Kidney glomerular epithelial cell (primary cell): Measurements from ENCODE around the gene RAB27A.
A peak's percentile ranks its signal among the peaks of the same experiment; 100 is the strongest.
"Not testable (repeated sequence)": the region's sequence is repeated elsewhere in the genome, so short reads cannot be mapped to it uniquely, and the experiment has no call there.

Source experiments
- DNase-seq: peaks from one replicate; lab custom pipeline; 2025; lab: John Stamatoyannopoulos, UW

Gene RAB27A

DNA sequence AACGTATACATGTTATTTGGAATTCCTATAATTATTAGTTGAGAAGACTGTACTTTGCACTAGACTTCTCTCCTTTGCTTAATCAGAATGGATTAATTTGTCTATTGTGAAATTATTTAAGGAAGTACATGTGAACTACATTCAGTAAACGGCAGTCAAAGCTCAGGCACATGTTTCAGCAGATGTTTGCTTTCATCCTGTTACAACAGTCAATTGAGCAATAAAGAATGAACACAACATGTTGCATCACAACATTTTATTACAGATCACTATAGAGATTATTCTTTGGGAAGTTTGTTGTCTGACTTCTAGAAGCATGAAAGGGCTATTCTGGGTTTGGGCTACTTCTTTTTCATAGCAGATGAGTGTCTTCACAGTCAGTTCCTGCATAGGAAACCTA lies 39.2 kb downstream of the RAB27A start:
- no peak for DNase-seq

DNA sequence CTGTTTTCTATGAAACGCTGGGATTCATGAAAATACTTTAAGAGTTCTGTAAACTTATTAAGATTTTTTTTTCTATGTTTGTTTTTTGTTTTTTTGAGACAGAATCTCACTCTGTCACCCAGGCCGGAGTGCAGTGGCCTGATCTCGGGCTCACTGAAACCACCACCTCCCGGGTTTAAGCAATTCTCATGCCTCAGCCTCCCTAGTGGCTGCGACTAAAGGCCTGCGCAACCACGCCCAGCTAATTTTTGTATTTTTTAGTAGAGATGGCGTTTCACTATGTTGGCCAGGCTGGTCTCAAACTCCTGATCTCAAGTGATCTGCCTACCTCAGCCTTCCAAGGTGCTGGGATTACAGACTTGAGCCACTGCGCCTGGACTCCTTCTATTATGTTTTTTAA lies 39.7 kb downstream of the RAB27A start:
- DNase-seq, result not testable (repeated sequence)

DNA sequence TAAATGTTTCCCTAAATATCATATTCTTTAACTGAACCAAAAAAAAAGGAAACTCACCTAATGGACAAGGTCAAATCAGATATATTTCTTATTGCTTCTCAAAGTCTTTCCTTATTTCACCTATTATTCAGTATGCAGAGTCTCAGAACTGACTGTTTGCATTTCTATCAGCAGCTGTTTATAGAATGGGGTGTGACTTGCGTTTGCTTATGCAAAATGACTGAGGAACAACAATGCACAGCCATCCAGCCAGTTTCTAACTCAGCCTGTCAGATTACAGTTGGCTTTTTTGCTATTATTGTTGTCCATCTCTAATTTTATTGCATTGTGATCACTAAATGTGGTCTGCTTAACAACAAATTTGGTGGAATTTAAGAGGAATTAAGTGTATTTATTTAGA lies 40.7 kb downstream of the RAB27A start:
- no peak for DNase-seq

GRCh38 chr15:55247766-55248427 lies 41.7 kb downstream of the RAB27A start:
- no peak for DNase-seq

DNA sequence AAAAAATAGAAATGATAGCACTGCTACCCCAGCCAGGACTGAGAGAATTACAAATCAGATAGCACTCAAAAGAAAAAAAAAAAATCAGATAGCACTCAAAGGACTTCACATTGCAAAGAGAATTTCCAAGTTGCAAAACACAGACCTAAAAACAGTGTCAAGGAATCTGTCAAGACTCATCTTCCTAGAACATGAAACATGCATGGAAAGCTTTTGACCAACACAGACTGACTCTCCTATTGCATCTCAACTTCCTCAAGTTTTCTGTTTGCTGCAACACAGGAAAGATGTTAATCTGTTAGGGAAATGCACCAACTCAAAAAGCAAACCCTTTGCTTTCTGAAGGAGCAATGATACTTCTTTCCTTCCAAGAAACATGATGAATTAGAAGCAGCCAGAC lies 42.3 kb downstream of the RAB27A start:
- no peak for DNase-seq

DNA sequence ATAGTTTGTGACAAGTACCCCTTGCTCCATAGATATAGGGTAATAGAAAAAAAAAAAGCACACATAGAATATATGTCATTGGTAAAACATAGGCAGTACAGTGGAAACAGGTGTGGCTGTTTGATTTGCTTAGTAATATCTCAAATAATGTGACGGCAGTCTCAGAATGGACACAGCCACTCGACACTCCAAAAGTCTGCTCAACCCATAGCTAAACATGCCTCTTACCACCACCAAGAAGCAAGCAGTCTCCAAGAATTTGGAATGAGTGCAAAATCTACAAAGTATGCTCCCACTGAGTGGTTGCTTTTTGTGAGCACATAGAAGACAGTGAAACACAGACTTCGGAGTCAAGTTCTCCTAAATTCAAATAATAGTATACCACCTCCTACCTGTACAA lies 43.0 kb downstream of the RAB27A start:
- no peak for DNase-seq

GRCh38 chr15:55245059-55245458 lies 44.6 kb downstream of the RAB27A start:
- DNase-seq, result no peak

DNA sequence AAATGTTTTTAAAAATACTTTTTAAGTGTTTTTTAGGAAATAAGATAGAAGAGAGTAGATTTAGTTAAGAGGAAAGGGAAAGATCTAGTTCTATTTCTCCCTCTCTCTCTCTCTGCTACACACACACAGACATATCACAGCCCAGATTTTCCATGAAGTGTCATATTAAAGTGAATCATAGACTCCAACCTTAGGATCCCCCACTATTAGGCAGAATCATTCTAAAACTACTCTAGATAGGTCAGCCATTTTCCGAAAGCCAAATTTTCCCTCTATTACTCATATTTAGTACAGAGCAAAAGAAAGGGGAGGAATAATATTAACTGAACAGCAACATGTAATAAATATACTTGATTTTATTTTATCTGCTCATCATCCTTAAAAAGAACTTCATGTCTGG lies 47.7 kb downstream of the RAB27A start:
- peak; percentile 18 for DNase-seq

- no peak for DNase-seq
Observed at GRCh38 chr15:55241186-55241585, 48.4 kb downstream of the RAB27A start.

DNA sequence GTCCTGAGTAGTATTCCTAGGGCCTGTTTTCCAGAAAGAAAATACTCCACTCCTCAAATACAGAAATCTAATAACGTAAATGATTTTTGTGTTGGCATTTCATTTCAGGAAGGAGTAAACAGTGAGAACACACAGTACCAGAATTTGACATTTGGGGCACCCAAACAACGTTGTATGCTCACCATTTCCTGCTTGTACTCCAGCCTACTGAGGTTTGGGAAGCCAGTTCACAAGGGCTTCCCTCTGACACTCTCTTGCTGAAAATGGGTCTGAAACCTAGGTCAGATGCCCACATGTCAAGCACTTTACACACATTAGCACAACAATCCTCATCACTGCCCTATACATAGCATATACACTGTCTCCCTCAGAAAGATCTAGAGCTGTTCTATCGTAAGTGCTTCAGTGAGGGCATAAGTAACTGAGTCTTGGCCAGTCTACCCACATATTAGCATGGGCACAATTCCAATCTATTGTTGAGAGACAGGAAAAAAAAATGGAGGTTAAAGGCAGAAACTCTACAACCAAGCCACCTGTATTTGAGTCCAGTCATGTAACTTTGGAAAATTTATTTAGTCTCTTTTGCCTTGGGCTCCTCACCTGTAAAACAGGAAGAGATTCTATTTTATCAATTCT lies 49.4 kb downstream of the RAB27A start:
- DNase-seq, result no peak

- no peak for DNase-seq
Observed at GRCh38 chr15:55239440-55240124, 50.0 kb downstream of the RAB27A start.

- DNase-seq, result no peak
Observed at GRCh38 chr15:55238877-55239276, 50.7 kb downstream of the RAB27A start.

DNA sequence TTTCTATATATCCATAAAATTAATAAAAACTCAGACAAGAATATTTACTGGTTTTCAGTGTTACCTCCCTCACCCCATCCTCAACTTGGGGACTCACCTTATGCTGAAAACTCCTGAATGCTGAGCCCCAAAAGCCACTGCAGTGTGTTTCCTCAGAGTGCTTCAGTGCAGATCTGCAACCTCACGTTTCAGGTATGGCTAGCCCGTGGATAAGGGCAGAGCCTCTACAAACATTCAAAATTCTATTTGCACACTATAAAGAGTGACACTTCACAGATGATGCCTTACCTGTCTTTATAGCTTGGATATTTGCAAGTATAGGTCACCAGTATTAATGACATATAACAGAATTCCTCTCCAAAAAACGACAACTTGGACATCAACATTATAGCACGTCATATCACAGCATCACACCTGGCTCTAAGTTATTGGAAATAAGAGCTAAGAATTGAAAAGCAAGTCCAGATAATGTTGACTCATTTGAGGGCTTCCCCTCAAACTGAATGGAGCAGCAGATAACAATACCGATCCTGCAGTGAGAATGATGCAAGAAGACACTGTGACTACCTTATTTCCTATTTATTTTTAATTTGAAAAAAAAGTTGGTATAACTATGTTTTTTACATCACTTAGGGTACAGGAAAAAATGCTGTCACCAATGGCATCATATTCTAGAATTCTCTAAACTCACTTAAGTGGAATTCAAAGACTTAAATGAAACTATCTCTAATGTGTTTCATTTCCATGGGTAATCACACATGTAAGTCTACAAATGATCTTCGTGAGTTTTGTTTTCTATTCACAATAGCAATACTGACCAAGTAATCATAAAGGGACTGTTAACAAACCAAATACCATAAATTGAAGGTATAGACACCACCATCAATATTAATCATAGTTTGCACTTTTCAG lies 52.1 kb downstream of the RAB27A start:
- no peak for DNase-seq

- no peak for DNase-seq
Observed at GRCh38 chr15:55235546-55236036, 54.0 kb downstream of the RAB27A start.

- no peak for DNase-seq
Observed at GRCh38 chr15:55234800-55235104, 54.9 kb downstream of the RAB27A start.

- no peak for DNase-seq
Observed at GRCh38 chr15:55234104-55234799, 55.4 kb downstream of the RAB27A start.

DNA sequence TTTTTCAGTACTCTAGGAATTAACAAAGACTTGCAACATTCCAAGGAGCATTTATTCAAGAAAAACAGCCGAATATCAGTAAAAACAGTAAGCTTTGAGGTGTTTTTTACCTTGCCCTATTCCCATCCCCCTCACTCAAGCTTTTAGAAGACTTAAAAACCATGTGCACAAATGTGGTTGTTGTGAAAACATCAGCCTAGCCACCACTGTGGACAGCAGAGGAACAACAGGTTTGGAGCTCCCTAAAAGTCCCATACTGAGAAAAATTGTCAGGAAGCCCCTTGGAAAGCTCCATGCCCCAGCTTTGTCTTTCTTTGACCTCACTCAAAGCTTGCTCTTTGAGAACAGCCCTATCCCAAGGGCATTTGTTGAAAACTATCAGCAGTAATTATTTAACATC lies 58.2 kb downstream of the RAB27A start:
- DNase-seq, result no peak

DNA sequence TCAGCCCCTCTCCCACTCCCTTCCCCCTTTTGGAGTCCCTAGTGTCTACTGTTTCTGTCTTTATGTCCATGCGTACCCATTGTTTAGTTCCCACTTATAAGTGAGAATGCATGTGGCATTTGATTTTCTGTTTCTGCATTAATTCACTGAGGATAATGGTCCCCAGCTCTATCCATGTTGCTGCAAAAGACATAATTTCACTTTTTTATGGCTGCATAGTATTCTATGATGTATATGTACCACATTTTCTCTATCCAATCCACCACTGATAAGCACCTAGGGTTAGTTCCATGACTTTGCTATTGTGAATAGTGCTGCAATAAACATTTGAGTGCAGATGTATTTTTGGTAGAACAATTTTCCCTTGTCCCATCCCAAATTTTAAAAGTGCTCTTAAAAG lies 58.7 kb downstream of the RAB27A start:
- no peak for DNase-seq

DNA sequence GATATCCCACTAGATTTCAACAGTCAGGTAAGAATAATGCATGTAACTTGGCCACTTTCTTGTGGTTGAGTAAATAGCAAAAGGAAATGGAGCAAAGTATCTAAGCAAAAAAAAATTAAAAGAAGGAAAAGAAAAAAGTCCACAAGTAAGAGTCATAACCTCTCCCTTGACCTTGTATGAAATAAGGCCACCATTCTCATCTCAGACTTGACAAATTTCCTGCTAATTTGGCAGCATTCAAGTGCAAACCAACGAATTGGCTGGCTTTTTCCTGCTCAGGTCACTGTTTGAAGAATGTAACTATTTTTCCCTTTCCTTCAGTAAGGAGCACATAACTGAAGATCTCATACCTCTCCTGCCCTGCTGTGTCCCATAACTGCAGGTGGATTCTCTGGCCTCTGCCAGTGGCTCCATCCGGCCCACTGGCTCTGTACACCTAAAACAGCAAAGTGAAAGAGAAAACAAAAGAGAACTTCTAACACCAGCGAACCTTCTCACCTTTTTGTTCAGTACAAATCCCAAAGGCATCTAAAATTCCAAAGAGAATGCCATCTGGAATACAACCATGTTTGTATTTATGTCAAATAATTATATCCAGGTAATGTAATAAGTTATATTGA lies 59.5 kb downstream of the RAB27A start:
- no peak for DNase-seq

- no peak for DNase-seq
Observed at GRCh38 chr15:55226127-55226526, 63.5 kb downstream of the RAB27A start.

GRCh38 chr15:55224892-55225291 lies 64.7 kb downstream of the RAB27A start:
- DNase-seq, result peak; percentile 8
